K562 (cell line): ENCODE results near the gene DCAF15. TPM values are rescaled to one million over a fixed set of nuclear protein-coding genes. Genes with fewer than 3 reads are reported as not detected.

Experiments used
- CBX1 ChIP-seq: sonication (generic); IDR thresholded peaks from 2 replicates; pipeline ENCODE4 v1.6.1; 2016; ENCODE audit warnings: antibody characterized with exemption, low read depth, mild to moderate bottlenecking
- CREB3L1 ChIP-seq: fragments of 450-650 bp; IDR thresholded peaks from 2 replicates; pipeline ENCODE4 v1.6.1; 2014; ENCODE audit warnings: low read depth, mild to moderate bottlenecking, moderate library complexity, borderline replicate concordance
- GABPA ChIP-seq: fragments of 200-800 bp; sonication (Bioruptor generic); conservative IDR thresholded peaks from 2 replicates; pipeline ENCODE4 v1.6.1; 2016; ENCODE audit warnings: low read depth, missing genetic modification characterization, missing compliant biosample characterization
- GABPB2 ChIP-seq: fragments of 250-450 bp; sonication (Bioruptor Pico); conservative IDR thresholded peaks from 2 replicates; pipeline ENCODE4 v1.5.1; 2021; ENCODE audit warnings: mild to moderate bottlenecking
- HMBOX1 ChIP-seq: sonication (generic); IDR thresholded peaks from 2 replicates; pipeline ENCODE4 v1.6.1; 2016
- KLF1 ChIP-seq: fragments of 450-650 bp; IDR thresholded peaks from 2 replicates; pipeline ENCODE4 v1.6.1; 2016; ENCODE audit warnings: missing genetic modification characterization, missing compliant biosample characterization
- RBM25 ChIP-seq: fragments of 200-400 bp; formaldehyde crosslinking; IDR thresholded peaks from 2 replicates; pipeline ENCODE4 v1.6.1; 2018; ENCODE audit warnings: low read length, low read depth, moderate library complexity; ENCODE audit not compliant: severe bottlenecking
- SMAD4 ChIP-seq: fragments of 250-450 bp; sonication (Bioruptor Pico); conservative IDR thresholded peaks from 2 replicates; pipeline ENCODE4 v1.8.0; 2021; ENCODE audit warnings: inconsistent platforms, mild to moderate bottlenecking, moderate library complexity
- THRB ChIP-seq: fragments of 450-650 bp; formaldehyde crosslinking; conservative IDR thresholded peaks from 2 replicates; pipeline ENCODE4 v1.4.0; 2022; ENCODE audit warnings: mild to moderate bottlenecking, missing genetic modification characterization
- polyA plus RNA-seq, 8 experiments: library from polyadenylated mRNA; depleted of rRNA in 4 of 8; stranded (reverse) in 5 of 8; unstranded in 3 of 8; fragments of >200 nt; fragmentation: Nextera tagmentation in 2 of 8; fragmentation: Illumina TruSeq in 1 of 8; extraction: Ambion mirVana in 2 of 8; extraction: Trizol in 1 of 8; gene quantifications; 2 replicates each; pipeline versions ENCODE4 v1.2.1 to v1.2.3, GENCODE V29; 2011 to 2014; ENCODE audit warnings: inconsistent platforms in 1 of 8, missing spikeins in 1 of 8
- total RNA-seq, 7 experiments: library from RNA; depleted of rRNA in 6 of 7; stranded (reverse); fragments of >200 nt in 6 of 7; fragmentation: Illumina TruSeq in 2 of 7; extraction: Trizol in 2 of 7; gene quantifications; 2 replicates each; pipeline versions ENCODE4 v1.2.1 to v1.2.3, GENCODE V29; 2011 to 2021; ENCODE audit warnings: low replicate concordance in 1 of 7
- TF ChIP-seq, protein P1 (sequence below): fragments of 200-800 bp; sonication (Bioruptor generic); IDR thresholded peaks from 2 replicates; pipeline ENCODE4 v1.6.1; 2017; ENCODE audit warnings: missing genetic modification characterization, missing compliant biosample characterization
- TF ChIP-seq, protein P2 (sequence below), 2 experiments: fragments of 450-650 bp; formaldehyde crosslinking in 1 of 2; IDR thresholded peaks; 2 replicates each; pipeline versions ENCODE4 v1.4.0 to v1.6.1; 2014 to 2020; ENCODE audit warnings: mild to moderate bottlenecking in 2 of 2, borderline replicate concordance in 1 of 2, low read depth in 1 of 2

Gene DCAF15
- total and polyA plus RNA-seq, 9 of the 15 experiments (the other 6 are each of a cell fraction or from before 2014, with no cell fraction given): 0.17 to 68.5 (median 27.7) TPM

- TF ChIP-seq HMBOX1: peak; percentile 74; the same call in 1 of the 2 replicates
- peak; percentile 85 for TF ChIP-seq GABPA (tag)
- no peak for TF ChIP-seq GABPB2 (CRISPR knock-in tag)
- no peak for TF ChIP-seq THRB
- TF ChIP-seq, protein P1, sequence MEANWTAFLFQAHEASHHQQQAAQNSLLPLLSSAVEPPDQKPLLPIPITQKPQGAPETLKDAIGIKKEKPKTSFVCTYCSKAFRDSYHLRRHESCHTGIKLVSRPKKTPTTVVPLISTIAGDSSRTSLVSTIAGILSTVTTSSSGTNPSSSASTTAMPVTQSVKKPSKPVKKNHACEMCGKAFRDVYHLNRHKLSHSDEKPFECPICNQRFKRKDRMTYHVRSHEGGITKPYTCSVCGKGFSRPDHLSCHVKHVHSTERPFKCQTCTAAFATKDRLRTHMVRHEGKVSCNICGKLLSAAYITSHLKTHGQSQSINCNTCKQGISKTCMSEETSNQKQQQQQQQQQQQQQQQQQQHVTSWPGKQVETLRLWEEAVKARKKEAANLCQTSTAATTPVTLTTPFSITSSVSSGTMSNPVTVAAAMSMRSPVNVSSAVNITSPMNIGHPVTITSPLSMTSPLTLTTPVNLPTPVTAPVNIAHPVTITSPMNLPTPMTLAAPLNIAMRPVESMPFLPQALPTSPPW: 0 out of 2 replicates have a peak, but pooled peaks have one; percentile 12
- TF ChIP-seq, protein P2, sequence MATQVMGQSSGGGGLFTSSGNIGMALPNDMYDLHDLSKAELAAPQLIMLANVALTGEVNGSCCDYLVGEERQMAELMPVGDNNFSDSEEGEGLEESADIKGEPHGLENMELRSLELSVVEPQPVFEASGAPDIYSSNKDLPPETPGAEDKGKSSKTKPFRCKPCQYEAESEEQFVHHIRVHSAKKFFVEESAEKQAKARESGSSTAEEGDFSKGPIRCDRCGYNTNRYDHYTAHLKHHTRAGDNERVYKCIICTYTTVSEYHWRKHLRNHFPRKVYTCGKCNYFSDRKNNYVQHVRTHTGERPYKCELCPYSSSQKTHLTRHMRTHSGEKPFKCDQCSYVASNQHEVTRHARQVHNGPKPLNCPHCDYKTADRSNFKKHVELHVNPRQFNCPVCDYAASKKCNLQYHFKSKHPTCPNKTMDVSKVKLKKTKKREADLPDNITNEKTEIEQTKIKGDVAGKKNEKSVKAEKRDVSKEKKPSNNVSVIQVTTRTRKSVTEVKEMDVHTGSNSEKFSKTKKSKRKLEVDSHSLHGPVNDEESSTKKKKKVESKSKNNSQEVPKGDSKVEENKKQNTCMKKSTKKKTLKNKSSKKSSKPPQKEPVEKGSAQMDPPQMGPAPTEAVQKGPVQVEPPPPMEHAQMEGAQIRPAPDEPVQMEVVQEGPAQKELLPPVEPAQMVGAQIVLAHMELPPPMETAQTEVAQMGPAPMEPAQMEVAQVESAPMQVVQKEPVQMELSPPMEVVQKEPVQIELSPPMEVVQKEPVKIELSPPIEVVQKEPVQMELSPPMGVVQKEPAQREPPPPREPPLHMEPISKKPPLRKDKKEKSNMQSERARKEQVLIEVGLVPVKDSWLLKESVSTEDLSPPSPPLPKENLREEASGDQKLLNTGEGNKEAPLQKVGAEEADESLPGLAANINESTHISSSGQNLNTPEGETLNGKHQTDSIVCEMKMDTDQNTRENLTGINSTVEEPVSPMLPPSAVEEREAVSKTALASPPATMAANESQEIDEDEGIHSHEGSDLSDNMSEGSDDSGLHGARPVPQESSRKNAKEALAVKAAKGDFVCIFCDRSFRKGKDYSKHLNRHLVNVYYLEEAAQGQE (IDR thresholded peaks at IDR 0.05; ENCODE audit: borderline replicate concordance): peak; percentile 45
- TF ChIP-seq, protein P2 (CRISPR knock-in tag; IDR thresholded peaks at IDR 0.05; ENCODE audit: low read depth): no peak
- peak; percentile 87; the same call in 1 of the 2 replicates for TF ChIP-seq CBX1
- no peak for TF ChIP-seq KLF1
- TF ChIP-seq RBM25: peak; percentile 22
- peak; percentile 65; the same call in 1 of the 2 replicates for TF ChIP-seq CREB3L1
- no peak for TF ChIP-seq SMAD4
These were observed 31.2 kb upstream of the DCAF15 start (continued) for GRCh38 chr19:13920940-13921747.
